Parathyroid adenoma (tissue), 2 donors: ENCODE results near the gene IGLL1.

Experiments
- H2AFZ ChIP-seq: fragments of 300-600 bp; sonication (generic); one replicate; pipeline ENCODE4 v1.7.0; 2017; ENCODE audit warnings: antibody characterized with exemption, mild to moderate bottlenecking
- H3K27ac ChIP-seq: fragments of 300-600 bp; sonication (generic); one replicate; pipeline ENCODE4 v1.7.0; 2017
- H3K27me3 ChIP-seq: fragments of 300-600 bp; sonication (generic); one replicate; pipeline ENCODE4 v1.7.0; 2017; ENCODE audit warnings: low read length; ENCODE audit not compliant: control insufficient read depth, insufficient read depth
- H3K36me3 ChIP-seq: fragments of 300-600 bp; sonication (generic); one replicate; pipeline ENCODE4 v1.7.0; 2017; ENCODE audit warnings: low read length; ENCODE audit not compliant: control insufficient read depth, insufficient read depth
- H3K4me1 ChIP-seq: fragments of 300-600 bp; sonication (generic); one replicate; pipeline ENCODE4 v1.7.0; 2017; ENCODE audit warnings: control low read depth
- H3K4me2 ChIP-seq: fragments of 300-600 bp; sonication (generic); one replicate; pipeline ENCODE4 v1.7.0; 2017; ENCODE audit warnings: low read length
- H3K4me3 ChIP-seq: fragments of 300-600 bp; sonication (generic); one replicate; pipeline ENCODE4 v1.7.0; 2017; ENCODE audit warnings: low read depth, low read length
- H3K79me2 ChIP-seq: fragments of 300-600 bp; sonication (generic); one replicate; pipeline ENCODE4 v1.7.0; 2017; ENCODE audit warnings: control low read depth
- H3K9ac ChIP-seq: fragments of 300-600 bp; sonication (generic); one replicate; pipeline ENCODE4 v1.7.0; 2017; ENCODE audit warnings: mild to moderate bottlenecking
- H3K9me3 ChIP-seq: fragments of 300-600 bp; sonication (generic); one replicate; pipeline ENCODE4 v1.7.0; 2017; ENCODE audit warnings: low read length; ENCODE audit not compliant: control insufficient read depth
- TF ChIP-seq, protein P1 (sequence below): fragments of 300-600 bp; sonication (generic); IDR thresholded peaks from one replicate; pipeline ENCODE4 v1.7.0; 2017; ENCODE audit warnings: antibody characterized with exemption, mild to moderate bottlenecking
- donor health status: primary hyperparathyroidism.

Gene IGLL1

DNA sequence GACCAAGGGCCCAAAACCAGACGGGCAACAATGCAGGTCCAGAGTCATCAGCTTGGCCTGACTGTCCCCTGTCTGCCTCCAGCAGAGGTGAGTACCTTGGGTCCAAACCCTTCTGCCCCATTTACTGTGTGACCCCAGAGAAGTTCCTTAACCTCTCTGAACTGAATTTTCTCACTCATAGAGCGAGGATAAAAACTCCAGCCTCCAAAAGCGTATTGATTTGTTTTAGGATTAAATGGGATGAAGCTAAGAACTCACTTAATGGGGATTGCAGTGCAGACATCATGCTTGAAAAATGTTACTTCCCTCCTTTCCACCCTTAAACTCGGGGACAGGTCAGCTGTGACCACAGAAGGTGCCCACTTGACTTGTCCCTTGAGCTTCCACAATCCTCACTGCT, 22.6 kb downstream of the IGLL1 start:
- H3K4me2 ChIP-seq: no peak overlapping the region
- no peak overlapping the region for H3K4me3 ChIP-seq
- H2AFZ ChIP-seq: no peak overlapping the region
- no peaks in the 10 kb centered on the region for H3K27me3 ChIP-seq
- H3K27ac ChIP-seq: no peak overlapping the region
- H3K9me3 ChIP-seq: no peaks in the 10 kb centered on the region
- H3K36me3 ChIP-seq: no peaks in the 10 kb centered on the region
- no peaks in the 10 kb centered on the region for H3K4me1 ChIP-seq
- H3K9ac ChIP-seq: no peak overlapping the region
- no peaks in the 10 kb centered on the region for H3K79me2 ChIP-seq
- TF ChIP-seq, protein P1, sequence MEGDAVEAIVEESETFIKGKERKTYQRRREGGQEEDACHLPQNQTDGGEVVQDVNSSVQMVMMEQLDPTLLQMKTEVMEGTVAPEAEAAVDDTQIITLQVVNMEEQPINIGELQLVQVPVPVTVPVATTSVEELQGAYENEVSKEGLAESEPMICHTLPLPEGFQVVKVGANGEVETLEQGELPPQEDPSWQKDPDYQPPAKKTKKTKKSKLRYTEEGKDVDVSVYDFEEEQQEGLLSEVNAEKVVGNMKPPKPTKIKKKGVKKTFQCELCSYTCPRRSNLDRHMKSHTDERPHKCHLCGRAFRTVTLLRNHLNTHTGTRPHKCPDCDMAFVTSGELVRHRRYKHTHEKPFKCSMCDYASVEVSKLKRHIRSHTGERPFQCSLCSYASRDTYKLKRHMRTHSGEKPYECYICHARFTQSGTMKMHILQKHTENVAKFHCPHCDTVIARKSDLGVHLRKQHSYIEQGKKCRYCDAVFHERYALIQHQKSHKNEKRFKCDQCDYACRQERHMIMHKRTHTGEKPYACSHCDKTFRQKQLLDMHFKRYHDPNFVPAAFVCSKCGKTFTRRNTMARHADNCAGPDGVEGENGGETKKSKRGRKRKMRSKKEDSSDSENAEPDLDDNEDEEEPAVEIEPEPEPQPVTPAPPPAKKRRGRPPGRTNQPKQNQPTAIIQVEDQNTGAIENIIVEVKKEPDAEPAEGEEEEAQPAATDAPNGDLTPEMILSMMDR: no peak

DNA sequence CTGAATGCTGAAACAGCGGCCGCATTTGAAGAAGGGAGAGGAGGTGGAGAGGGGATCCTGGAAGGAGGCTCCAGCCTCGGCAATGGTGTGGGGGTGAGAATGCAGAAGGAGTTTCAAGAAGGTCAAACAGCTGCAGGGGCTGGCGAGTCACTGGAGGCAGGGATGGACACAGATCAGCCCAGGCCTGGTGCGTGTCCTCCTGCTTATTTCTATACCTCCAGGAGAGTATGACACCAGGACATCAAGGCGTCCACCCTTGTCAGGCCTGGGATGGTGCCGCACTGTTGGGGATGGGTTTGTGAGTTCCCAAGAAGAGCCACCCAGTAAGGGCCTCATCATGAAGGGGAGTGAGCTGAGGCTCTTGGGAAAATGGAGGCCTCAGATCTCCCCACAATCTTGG, 23.1 kb downstream of the IGLL1 start:
- H3K4me2 ChIP-seq: no peak overlapping the region
- no peak overlapping the region for H3K9ac ChIP-seq
- H3K79me2 ChIP-seq: no peaks in the 10 kb centered on the region
- H3K9me3 ChIP-seq: no peaks in the 10 kb centered on the region
- TF ChIP-seq, protein P1: no peak
- H3K36me3 ChIP-seq: no peaks in the 10 kb centered on the region
- no peak overlapping the region for H3K4me3 ChIP-seq
- H3K4me1 ChIP-seq: no peaks in the 10 kb centered on the region
- H2AFZ ChIP-seq: no peak overlapping the region
- no peak overlapping the region for H3K27ac ChIP-seq
- no peaks in the 10 kb centered on the region for H3K27me3 ChIP-seq

DNA sequence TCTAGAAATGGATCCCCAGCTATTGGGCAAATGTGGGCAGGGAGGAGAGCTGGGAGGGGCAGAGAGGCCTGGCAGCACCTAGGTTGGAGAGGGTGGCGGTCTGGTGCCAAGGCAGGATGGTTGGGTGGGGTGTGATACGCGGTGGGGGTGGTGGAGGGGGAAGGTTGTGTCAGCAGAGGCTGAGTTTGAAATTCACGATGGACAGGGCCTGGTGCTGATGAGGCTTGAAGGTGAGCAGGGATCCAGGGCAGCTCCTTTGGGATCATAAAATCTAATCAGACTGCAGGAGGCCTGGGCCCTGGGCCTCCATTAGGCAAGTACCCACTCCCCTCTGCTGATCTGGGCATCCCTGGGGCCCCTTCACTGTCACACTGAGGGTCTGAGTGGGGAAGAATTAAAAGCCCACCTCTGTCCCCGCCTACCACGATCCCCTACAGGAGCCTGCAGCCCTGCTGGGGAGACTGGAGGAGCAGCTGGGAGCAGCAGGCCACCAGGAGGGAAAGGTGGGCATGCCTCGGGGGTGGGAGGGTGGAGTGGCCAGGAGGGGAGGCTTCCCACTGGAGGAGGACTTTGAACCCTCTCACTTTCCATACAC, 24.0 kb downstream of the IGLL1 start:
- TF ChIP-seq, protein P1: no peak
- H3K27me3 ChIP-seq: no peaks in the 10 kb centered on the region

DNA sequence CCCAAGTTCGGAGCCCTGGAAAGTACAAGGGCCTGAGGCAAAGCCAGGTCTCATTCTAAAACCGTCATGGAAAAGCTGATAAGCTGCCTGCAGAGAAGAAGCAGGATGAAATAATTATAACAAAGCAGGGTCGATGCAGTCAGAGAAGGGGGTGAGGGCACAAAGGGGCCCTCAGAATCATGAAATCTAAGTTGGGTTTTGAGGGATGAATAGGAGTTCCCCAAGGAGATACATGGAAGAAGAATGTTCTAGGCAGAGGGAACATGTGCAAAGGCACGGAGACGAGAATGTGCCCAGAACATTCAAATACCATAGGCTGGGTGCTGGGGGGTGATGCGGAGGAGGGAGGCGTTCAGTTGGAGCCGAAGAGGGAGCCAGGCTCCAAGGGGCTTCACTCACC, 25.0 kb downstream of the IGLL1 start:
- TF ChIP-seq, protein P1: no peak
- Histone ChIP-seq H3K4me3 (no peak overlapping the region), H3K27me3 (no peaks in the 10 kb centered on the region)

More for the DNA sequence above, 24.0 kb downstream of the IGLL1 start:
- Histone ChIP-seq H3K9me3 (no peaks in the 10 kb centered on the region), H3K9ac (no peak overlapping the region), H3K79me2 (no peaks in the 10 kb centered on the region), H2AFZ (no peak overlapping the region), H3K4me2 (no peak overlapping the region), H3K36me3 (no peaks in the 10 kb centered on the region), H3K27ac (no peak overlapping the region), H3K4me1 (no peaks in the 10 kb centered on the region), H3K4me3 (no peak overlapping the region)

More for the DNA sequence above, 25.0 kb downstream of the IGLL1 start:
- H3K9ac ChIP-seq: no peak overlapping the region
- H3K79me2 ChIP-seq: no peaks in the 10 kb centered on the region
- no peaks in the 10 kb centered on the region for H3K4me1 ChIP-seq
- no peak overlapping the region for H2AFZ ChIP-seq
- no peak overlapping the region for H3K27ac ChIP-seq
- H3K36me3 ChIP-seq: no peaks in the 10 kb centered on the region
- H3K9me3 ChIP-seq: no peaks in the 10 kb centered on the region
- H3K4me2 ChIP-seq: no peak overlapping the region
